Spleen (tissue), 7 donors: Measurements from ENCODE around the gene PEX5L.

Source experiments
- POLR2A ChIP-seq, 3 donors: fragments of 450-650 bp; IDR thresholded peaks; one replicate each; pipeline ENCODE4 v1.5.1; 2017; ENCODE audit warnings: antibody characterized with exemption in 3 of 3, mild to moderate bottlenecking in 1 of 3
- TF ChIP-seq, protein P1 (sequence below), 11 experiments: fragments of 200-600 bp in 7 of 11; fragments of 450-650 bp in 4 of 11; sonication (generic) in 4 of 11; IDR thresholded peaks in 8 of 11; conservative IDR thresholded peaks in 3 of 11; 1 replicate in 7 of 11; 2 replicates in 4 of 11; pipeline versions ENCODE4 v1.4.0 to v1.8.0; 2016 to 2021; ENCODE audit warnings: antibody characterized with exemption in 11 of 11, inconsistent platforms in 4 of 11, mild to moderate bottlenecking in 1 of 11
- donor health status: DM: no; HTN: no; CAD: no; lungs with moderate emphysema.
- donor health status: DM: no; HTN: no; CAD: no.
- donor health status: DM: no; HTN: no; CAD: no.

DNA sequence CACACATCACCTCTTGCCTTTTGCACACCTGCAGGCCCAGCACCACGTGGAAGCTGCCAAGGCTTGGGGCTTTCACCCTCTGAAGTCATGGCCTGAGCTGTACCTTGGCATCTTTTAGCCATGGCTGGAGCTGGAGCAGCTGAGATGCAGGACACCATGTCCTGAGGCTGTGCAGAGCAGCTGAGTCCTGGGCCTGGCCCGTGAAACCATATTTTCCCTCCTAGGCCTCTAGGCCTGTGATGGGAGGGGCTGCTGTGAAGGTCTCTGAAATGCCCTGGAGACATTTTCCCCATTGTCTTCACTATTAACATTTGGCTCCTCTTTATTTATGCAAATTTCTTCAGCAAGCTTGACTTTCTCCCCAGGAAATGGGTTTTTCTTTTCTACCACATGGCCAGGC lies 41.9 kb upstream of the PEX5L start:
- TF ChIP-seq POLR2A (IDR thresholded peaks at IDR 0.05) = no peak
- TF ChIP-seq, protein P1, sequence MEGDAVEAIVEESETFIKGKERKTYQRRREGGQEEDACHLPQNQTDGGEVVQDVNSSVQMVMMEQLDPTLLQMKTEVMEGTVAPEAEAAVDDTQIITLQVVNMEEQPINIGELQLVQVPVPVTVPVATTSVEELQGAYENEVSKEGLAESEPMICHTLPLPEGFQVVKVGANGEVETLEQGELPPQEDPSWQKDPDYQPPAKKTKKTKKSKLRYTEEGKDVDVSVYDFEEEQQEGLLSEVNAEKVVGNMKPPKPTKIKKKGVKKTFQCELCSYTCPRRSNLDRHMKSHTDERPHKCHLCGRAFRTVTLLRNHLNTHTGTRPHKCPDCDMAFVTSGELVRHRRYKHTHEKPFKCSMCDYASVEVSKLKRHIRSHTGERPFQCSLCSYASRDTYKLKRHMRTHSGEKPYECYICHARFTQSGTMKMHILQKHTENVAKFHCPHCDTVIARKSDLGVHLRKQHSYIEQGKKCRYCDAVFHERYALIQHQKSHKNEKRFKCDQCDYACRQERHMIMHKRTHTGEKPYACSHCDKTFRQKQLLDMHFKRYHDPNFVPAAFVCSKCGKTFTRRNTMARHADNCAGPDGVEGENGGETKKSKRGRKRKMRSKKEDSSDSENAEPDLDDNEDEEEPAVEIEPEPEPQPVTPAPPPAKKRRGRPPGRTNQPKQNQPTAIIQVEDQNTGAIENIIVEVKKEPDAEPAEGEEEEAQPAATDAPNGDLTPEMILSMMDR (IDR thresholded peaks at IDR 0.05 in 8 of 11, conservative IDR thresholded peaks at IDR 0.05 in 3 of 11) = no peak
